Neural cell (in vitro differentiated cells): ENCODE results near the gene CTDSP2. TPM values are rescaled to one million over a fixed set of nuclear protein-coding genes. Genes with fewer than 3 reads are reported as not detected.
"Not testable (repeated sequence)": the region's sequence is repeated elsewhere in the genome, so short reads cannot be mapped to it uniquely, and the experiment has no call there.

Experiments used
- H2AFZ ChIP-seq: fragments of 200-600, 300-800 bp; sonication (generic), shearing (Covaris generic); 2 replicates; pipeline ENCODE4 v1.6.0; 2014; ENCODE audit warnings: low read depth, mild to moderate bottlenecking, antibody characterized with exemption, low read length, moderate library complexity
- H3F3A ChIP-seq: fragments of 200-600 bp; shearing (Covaris generic); 2 replicates; pipeline ENCODE4 v1.6.1; 2016; ENCODE audit warnings: mild to moderate bottlenecking, moderate library complexity, mixed read lengths, antibody characterized with exemption, low read length; ENCODE audit not compliant: insufficient read depth, poor library complexity, severe bottlenecking
- H3K27ac ChIP-seq: fragments of 200-600, 300-800 bp; sonication (generic), shearing (Covaris generic); 2 replicates; pipeline ENCODE4 v1.5.1; 2014; ENCODE audit warnings: mild to moderate bottlenecking, low read length, moderate library complexity
- H3K27me3 ChIP-seq: fragments of 300-800, 200-600 bp; sonication (generic), shearing (Covaris generic); 2 replicates; pipeline ENCODE4 v1.6.0; 2014; ENCODE audit warnings: mild to moderate bottlenecking, low read depth, low read length, moderate library complexity; ENCODE audit not compliant: insufficient read depth
- H3K36me3 ChIP-seq: fragments of 300-800, 200-600 bp; sonication (generic), shearing (Covaris generic); 2 replicates; pipeline ENCODE4 v1.5.1; 2014; ENCODE audit warnings: mild to moderate bottlenecking, antibody characterized with exemption, low read length, moderate library complexity; ENCODE audit not compliant: insufficient read depth
- H3K4me2 ChIP-seq: fragments of 300-800, 200-600 bp; sonication (generic), shearing (Covaris generic); 2 replicates; pipeline ENCODE4 v1.6.0; 2014; ENCODE audit warnings: mild to moderate bottlenecking, low read length
- H3K4me3 ChIP-seq: fragments of 300-800, 200-600 bp; sonication (generic), shearing (Covaris generic); 2 replicates; pipeline ENCODE4 v1.5.1; 2014; ENCODE audit warnings: mild to moderate bottlenecking, low read length, moderate library complexity
- H3K79me2 ChIP-seq: fragments of 200-600 bp; shearing (Covaris generic); replicated peaks from 2 replicates; pipeline ENCODE4 v1.6.0; 2014; ENCODE audit warnings: mild to moderate bottlenecking, low read length, moderate library complexity; ENCODE audit not compliant: insufficient read depth
- H3K9ac ChIP-seq: fragments of 300-800, 200-600 bp; sonication (generic), shearing (Covaris generic); 2 replicates; pipeline ENCODE4 v1.6.1; 2016; ENCODE audit warnings: mild to moderate bottlenecking, low read length, mixed read lengths
- H3K9me2 ChIP-seq: fragments of 200-600 bp; shearing (Covaris generic); 2 replicates; pipeline ENCODE4 v1.6.1; 2016; ENCODE audit warnings: mild to moderate bottlenecking, low read length, mixed read lengths; ENCODE audit not compliant: insufficient read depth
- H3K9me3 ChIP-seq: fragments of 200-600, 300-800 bp; sonication (generic), shearing (Covaris generic); 2 replicates; pipeline ENCODE4 v1.6.1; 2016; ENCODE audit warnings: mild to moderate bottlenecking, mixed run types, low read length, moderate library complexity, mixed read lengths
- H4K20me1 ChIP-seq: fragments of 200-600 bp; shearing (Covaris generic); 2 replicates; pipeline ENCODE4 v1.6.1; 2016; ENCODE audit warnings: mild to moderate bottlenecking, mixed run types; ENCODE audit not compliant: insufficient read depth
- CTCF ChIP-seq: fragments of 450-650 bp; IDR thresholded peaks from 2 replicates; pipeline ENCODE4 v1.5.1; 2014; ENCODE audit warnings: antibody characterized with exemption, mild to moderate bottlenecking, moderate library complexity; ENCODE audit not compliant: poor library complexity, severe bottlenecking
- EP300 ChIP-seq: fragments of 450-650 bp; conservative IDR thresholded peaks from 2 replicates; pipeline ENCODE4 v1.6.1; 2014; ENCODE audit warnings: antibody characterized with exemption, mild to moderate bottlenecking, moderate library complexity; ENCODE audit not compliant: poor library complexity, severe bottlenecking
- EZH2 ChIP-seq: fragments of 200-600, 300-800 bp; shearing (Covaris generic), sonication (generic); IDR thresholded peaks from 2 replicates; pipeline ENCODE4 v1.6.1; 2014; ENCODE audit warnings: antibody characterized with exemption, low read length, borderline replicate concordance, mild to moderate bottlenecking; ENCODE audit not compliant: insufficient read depth, poor library complexity, severe bottlenecking
- MXI1 ChIP-seq: fragments of 450-650 bp; conservative IDR thresholded peaks from 2 replicates; pipeline ENCODE4 v1.6.1; 2014; ENCODE audit warnings: antibody characterized with exemption, mild to moderate bottlenecking; ENCODE audit not compliant: poor library complexity, severe bottlenecking
- POLR2AphosphoS5 ChIP-seq: IDR thresholded peaks from 2 replicates; pipeline ENCODE4 v1.6.1; 2012
- RAD21 ChIP-seq: fragments of 450-650 bp; conservative IDR thresholded peaks from 2 replicates; pipeline ENCODE4 v1.6.1; 2014; ENCODE audit warnings: antibody characterized with exemption, mild to moderate bottlenecking, moderate library complexity
- REST ChIP-seq: IDR thresholded peaks from 2 replicates; pipeline ENCODE4 v1.6.1; 2012; ENCODE audit warnings: borderline replicate concordance
- SMC3 ChIP-seq: fragments of 450-650 bp; conservative IDR thresholded peaks from 2 replicates; pipeline ENCODE4 v1.6.1; 2014; ENCODE audit warnings: antibody characterized with exemption, mild to moderate bottlenecking, moderate library complexity; ENCODE audit not compliant: poor library complexity
- TAF1 ChIP-seq: IDR thresholded peaks from 2 replicates; pipeline ENCODE4 v1.6.1; 2012; ENCODE audit warnings: low read depth
- polyA plus RNA-seq: library from polyadenylated mRNA; depleted of rRNA; stranded (reverse); fragments of >200 nt; gene quantifications from 2 replicates; pipeline ENCODE4 v1.2.3, GENCODE V29; 2014

The CTDSP2 gene
- polyA plus RNA-seq, 1 donor from 2014 or later: 23.6 TPM

GRCh38 chr12:57821474-57822214 lies 24.9 kb downstream of the CTDSP2 start:
- Histone ChIP-seq H3K9me3 (no peaks in the 10 kb centered on the region), H3F3A (no peaks in the 10 kb centered on the region), H3K4me2 (no peak overlapping the region), H3K9ac (no peak overlapping the region), H3K4me3 (no peak overlapping the region), H3K36me3 (no peaks in the 10 kb centered on the region), H4K20me1 (no peaks in the 10 kb centered on the region), H3K27me3 (no peaks in the 10 kb centered on the region), H3K79me2 (no peaks in the 10 kb centered on the region), H2AFZ (no peak overlapping the region), H3K9me2 (no peaks in the 10 kb centered on the region), H3K27ac (no peak overlapping the region)
- TF ChIP-seq CTCF: no peak
- TF ChIP-seq POLR2AphosphoS5: no peak
- TF ChIP-seq SMC3: no peak
- no peak for TF ChIP-seq TAF1
- TF ChIP-seq EP300: no peak
- TF ChIP-seq MXI1: no peak
- TF ChIP-seq EZH2: no peak
- no peak for TF ChIP-seq REST
- no peak for TF ChIP-seq RAD21

GRCh38 chr12:57821015-57821414 lies 25.5 kb downstream of the CTDSP2 start:
- not testable (repeated sequence) for H3K9ac ChIP-seq, H3K79me2 ChIP-seq, H3F3A ChIP-seq, H3K4me3 ChIP-seq, H2AFZ ChIP-seq, H3K27ac ChIP-seq, H3K4me2 ChIP-seq, H3K9me3 ChIP-seq, H3K36me3 ChIP-seq, H4K20me1 ChIP-seq, H3K9me2 ChIP-seq, H3K27me3 ChIP-seq

- H3F3A ChIP-seq, H3K27ac ChIP-seq, H3K79me2 ChIP-seq, H3K9ac ChIP-seq, H3K9me2 ChIP-seq, H4K20me1 ChIP-seq, H3K4me2 ChIP-seq, H3K4me3 ChIP-seq, H3K27me3 ChIP-seq, H3K36me3 ChIP-seq, H2AFZ ChIP-seq, H3K9me3 ChIP-seq: not testable (repeated sequence)
These were observed 26.4 kb downstream of the CTDSP2 start for GRCh38 chr12:57820119-57820518.

- H4K20me1 ChIP-seq, H2AFZ ChIP-seq, H3K9me2 ChIP-seq, H3K9me3 ChIP-seq, H3K27me3 ChIP-seq, H3K4me3 ChIP-seq, H3K9ac ChIP-seq, H3K27ac ChIP-seq, H3K79me2 ChIP-seq, H3F3A ChIP-seq, H3K4me2 ChIP-seq, H3K36me3 ChIP-seq: not testable (repeated sequence)
These were observed 28.6 kb downstream of the CTDSP2 start for GRCh38 chr12:57817990-57818331.
